Activated B cell treated with CpG ODN at 0.5 μM for 24 hours (primary cell): Measurements from ENCODE around the gene SRSF1. TPM values are rescaled to one million over a fixed set of nuclear protein-coding genes. Genes with fewer than 3 reads are reported as not detected.

ENCODE experiments used
- ATAC-seq: fragments of 200-7000 bp; cut with Tn5 transposase; one replicate; pipeline ENCODE4 v1.10.0; 2021; ENCODE audit warnings: low read depth, mild to moderate bottlenecking, moderate library complexity
- CTCF ChIA-PET: fragments of 350-600 bp; sonication (Branson Sonifier 250); formaldehyde crosslinking; loops from one replicate; lab custom pipeline; 2021; ENCODE audit warnings: antibody characterized with exemption; lab: Charles Lee
- POLR2A ChIA-PET: fragments of 350-600 bp; sonication (Branson Sonifier 250); formaldehyde crosslinking; loops from one replicate; lab custom pipeline; 2021; ENCODE audit warnings: antibody characterized with exemption; lab: Charles Lee
- DNase-seq: peaks from one replicate; pipeline ENCODE4 v3.0.0; 2022
- H3K27ac Mint-ChIP-seq: one replicate; pipeline ENCODE4 v1.8.0; 2020; ENCODE audit warnings: mixed read lengths
- H3K27me3 Mint-ChIP-seq: one replicate; pipeline ENCODE4 v1.8.0; 2021; ENCODE audit warnings: mixed read lengths
- H3K36me3 Mint-ChIP-seq: one replicate; pipeline ENCODE4 v1.8.0; 2021; ENCODE audit warnings: low read depth, mixed read lengths
- H3K4me1 Mint-ChIP-seq: one replicate; pipeline ENCODE4 v1.8.0; 2021; ENCODE audit warnings: mixed read lengths
- H3K4me3 Mint-ChIP-seq: one replicate; pipeline ENCODE4 v1.8.0; 2020; ENCODE audit warnings: mild to moderate bottlenecking, mixed read lengths
- H3K9me3 Mint-ChIP-seq: one replicate; pipeline ENCODE4 v1.8.0; 2020; ENCODE audit warnings: mixed read lengths
- CTCF ChIP-seq: fragments of 200-600 bp; IDR thresholded peaks from one replicate; pipeline ENCODE4 v1.8.0; 2022; ENCODE audit warnings: antibody characterized with exemption, mild to moderate bottlenecking
- intact Hi-C: fragments of 100-400 bp; cut with micrococcal nuclease; formaldehyde crosslinking; loops from one replicate; pipeline ENCODE4 v1.15.1; 2024
- total RNA-seq: library from RNA; stranded (reverse); gene quantifications from 2 replicates; pipeline ENCODE4 v1.2.3, GENCODE V29; 2022

Gene SRSF1
- total RNA-seq, 1 donor from 2014 or later, result 289 TPM

GRCh38 chr17:57983446-57983845 lies 23.6 kb downstream of the SRSF1 start:
- no peak for TF ChIP-seq CTCF
- H3K9me3 Mint-ChIP-seq, result no peaks in the 10 kb centered on the region
- H3K36me3 Mint-ChIP-seq, result peaks cover 64% of the 10 kb centered on the region
- intact Hi-C loops, result no loop called here
- DNase-seq (no peak), ATAC-seq (no peak)
- ChIA-PET POLR2A (interaction anchor here (0.6 kb wide), 1 partner anchor 122 kb away, joined by 3 read pairs; no protein-coding TSS in a partner anchor), CTCF (no interaction called here)
- H3K27ac Mint-ChIP-seq, result no peak overlapping the region
- H3K4me3 Mint-ChIP-seq, result no peak overlapping the region
- H3K27me3 Mint-ChIP-seq, result no peaks in the 10 kb centered on the region
- H3K4me1 Mint-ChIP-seq, result peaks cover 56% of the 10 kb centered on the region

DNA sequence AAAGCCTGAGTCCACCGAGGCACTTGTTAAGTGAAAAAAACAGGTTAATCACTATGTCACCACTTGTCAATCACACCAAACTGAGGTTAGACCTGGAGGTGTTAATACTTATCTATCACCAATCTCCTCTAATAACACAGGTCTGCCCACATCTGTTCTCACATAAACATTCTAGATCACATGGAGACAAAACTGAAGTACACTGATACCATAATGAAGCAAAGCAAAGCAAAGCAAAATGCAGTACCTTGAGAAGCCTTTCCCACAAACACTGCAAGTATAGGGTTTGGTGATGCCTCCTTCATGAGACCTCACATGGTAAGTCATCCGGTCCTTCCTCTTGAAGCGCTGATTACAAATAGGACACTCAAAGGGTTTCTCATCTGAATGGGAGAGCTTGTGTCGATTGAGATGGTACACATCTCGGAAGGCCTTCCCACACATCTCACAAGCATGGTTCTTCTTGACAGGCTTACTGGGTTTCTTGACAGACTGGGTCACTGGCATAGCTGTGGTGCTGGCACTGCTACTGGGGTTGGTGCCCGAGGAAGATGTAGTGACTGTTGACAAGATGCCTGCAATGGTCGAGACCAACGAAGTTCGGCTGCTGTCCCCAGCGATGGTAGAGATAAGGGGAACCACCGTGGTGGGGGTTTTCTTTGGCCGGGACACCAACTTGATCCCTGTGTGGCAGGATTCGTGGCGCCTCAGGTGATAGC lies 24.4 kb downstream of the SRSF1 start:
- TF ChIP-seq CTCF, result no peak
- Mint-ChIP-seq H3K27me3 (no peaks in the 10 kb centered on the region), H3K9me3 (no peaks in the 10 kb centered on the region), H3K4me3 (no peak overlapping the region), H3K36me3 (peaks cover 72% of the 10 kb centered on the region), H3K27ac (no peak overlapping the region), H3K4me1 (peaks cover 55% of the 10 kb centered on the region)
- ChIA-PET CTCF (no interaction called here), POLR2A (interaction anchor here (0.6 kb wide), 1 partner anchor 121 kb away, joined by 3 read pairs; no protein-coding TSS in a partner anchor)
- no peak for ATAC-seq
- intact Hi-C loops, result no loop called here
- DNase-seq, result no peak

GRCh38 chr17:57980522-57980921 lies 26.5 kb downstream of the SRSF1 start:
- ATAC-seq (no peak), DNase-seq (no peak)
- Mint-ChIP-seq H3K36me3 (peaks cover 85% of the 10 kb centered on the region), H3K4me1 (peaks cover 42% of the 10 kb centered on the region), H3K9me3 (no peaks in the 10 kb centered on the region), H3K27me3 (no peaks in the 10 kb centered on the region), H3K4me3 (no peak overlapping the region), H3K27ac (no peak overlapping the region)
- CTCF ChIA-PET, result interaction anchor here (1.3 kb wide), 1 partner anchor 19 kb away, joined by 5 read pairs; no protein-coding TSS in a partner anchor
- POLR2A ChIA-PET, result interaction anchor here (0.7 to 1.3 kb wide), 3 partner anchors 27 to 40 kb away, joined by 3 to 10 read pairs (median 4); no protein-coding TSS in a partner anchor
- intact Hi-C loops, result no loop called here
- TF ChIP-seq CTCF, result no peak

GRCh38 chr17:57979076-57979475 lies 28.0 kb downstream of the SRSF1 start:
- Mint-ChIP-seq H3K27ac (no peak overlapping the region), H3K27me3 (no peaks in the 10 kb centered on the region), H3K36me3 (peaks cover 89% of the 10 kb centered on the region), H3K4me3 (no peak overlapping the region), H3K4me1 (peaks cover 28% of the 10 kb centered on the region), H3K9me3 (no peaks in the 10 kb centered on the region)
- intact Hi-C loops, result no loop called here
- CTCF ChIA-PET, result interaction anchor here (1.0 to 1.2 kb wide), 2 partner anchors 11 to 21 kb away, joined by 3 to 4 read pairs; no protein-coding TSS in a partner anchor
- DNase-seq (no peak), ATAC-seq (no peak)
- POLR2A ChIA-PET, result interaction anchor here (0.7 to 0.8 kb wide), 2 partner anchors 11 to 13 kb away, joined by 3 to 7 read pairs; no protein-coding TSS in a partner anchor
- TF ChIP-seq CTCF, result no peak

- Mint-ChIP-seq H3K4me1 (peaks cover 4% of the 10 kb centered on the region), H3K9me3 (no peaks in the 10 kb centered on the region), H3K4me3 (no peak overlapping the region), H3K27me3 (no peaks in the 10 kb centered on the region), H3K36me3 (peaks cover 88% of the 10 kb centered on the region), H3K27ac (no peak overlapping the region)
- ChIA-PET POLR2A (interaction anchor here (1.3 kb wide), 1 partner anchor 12 kb away, joined by 4 read pairs; the partner anchor contains the start of gene VEZF1), CTCF (no interaction called here)
- TF ChIP-seq CTCF, result no peak
- DNase-seq (no peak), ATAC-seq (no peak)
- intact Hi-C loops, result no loop called here
Measured at GRCh38 chr17:57976594-57976993, 30.5 kb downstream of the SRSF1 start.
